T-helper 1 cell (primary cell): Measurements from ENCODE around the gene SLC43A3.
"Not testable (repeated sequence)": the region's sequence is repeated elsewhere in the genome, so short reads cannot be mapped to it uniquely, and the experiment has no call there.

Experiments used
- DNase-seq, 5 donors: peaks; one replicate each; pipeline ENCODE4 v3.0.0-alpha.2; 2012 to 2020

Gene SLC43A3

GRCh38 chr11:57377107-57377506 is 49.8 kb downstream of the SLC43A3 start:
- no peak for DNase-seq

GRCh38 chr11:57376095-57377090 is 50.5 kb downstream of the SLC43A3 start:
- no peak for DNase-seq

DNA sequence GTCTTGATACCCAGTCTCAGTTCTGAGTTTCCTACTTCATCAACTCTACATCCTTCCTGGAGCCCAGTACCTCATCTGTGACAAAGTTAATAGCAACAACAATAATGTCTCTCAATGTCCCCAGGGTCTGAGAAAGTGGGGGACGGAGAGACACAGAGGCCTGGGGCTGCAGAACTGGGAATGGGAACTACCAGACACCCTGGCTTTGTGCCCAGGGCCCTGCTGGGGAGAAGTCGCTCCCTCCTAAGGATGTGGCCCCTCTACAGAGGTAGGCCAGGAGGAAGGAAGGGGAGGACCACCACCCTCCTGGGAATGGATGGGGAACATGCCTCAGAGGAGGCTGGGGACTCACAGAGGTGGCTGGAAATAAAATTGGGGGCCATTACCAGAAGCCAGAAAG is 51.4 kb downstream of the SLC43A3 start:
- DNase-seq, result no peak

DNA sequence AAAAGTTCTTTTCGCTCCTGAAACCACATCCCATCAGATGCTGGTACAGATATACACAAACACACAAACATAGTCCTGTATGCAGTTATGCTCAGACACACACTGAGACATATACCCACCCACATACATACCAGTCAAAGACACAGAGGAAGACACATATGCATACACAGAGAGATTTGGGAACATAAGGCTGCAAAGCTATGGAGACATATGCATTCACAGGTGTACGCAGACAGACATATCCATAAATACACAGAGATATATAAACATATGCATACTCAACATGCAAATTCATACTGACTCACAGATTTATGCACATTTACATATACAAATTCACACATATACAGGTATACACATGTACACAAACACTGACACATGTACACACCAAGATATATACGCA is 52.0 kb downstream of the SLC43A3 start:
- no peak for DNase-seq

- no peak for DNase-seq
Observed at GRCh38 chr11:57373146-57373545, 53.8 kb downstream of the SLC43A3 start.

DNA sequence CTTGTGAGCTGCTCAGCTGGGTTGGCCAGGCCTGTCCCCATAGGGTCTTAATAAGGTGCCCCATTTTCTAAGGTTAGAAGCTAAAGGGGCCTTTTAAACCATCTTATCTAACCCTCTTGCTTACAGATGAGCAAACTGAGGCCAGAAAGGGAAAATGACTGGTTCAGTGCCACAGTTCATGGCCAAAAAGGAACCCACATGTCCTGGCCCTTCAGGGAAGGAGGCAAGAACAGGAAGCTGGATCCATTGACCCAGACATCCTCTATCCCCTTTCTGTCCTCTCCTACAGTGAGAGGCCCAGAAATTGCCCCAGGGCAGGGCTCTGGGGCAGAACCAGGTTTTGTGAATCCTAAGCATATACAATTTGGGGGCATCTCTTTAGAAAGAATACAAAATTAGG is 56.0 kb downstream of the SLC43A3 start:
- DNase-seq, result no peak

DNA sequence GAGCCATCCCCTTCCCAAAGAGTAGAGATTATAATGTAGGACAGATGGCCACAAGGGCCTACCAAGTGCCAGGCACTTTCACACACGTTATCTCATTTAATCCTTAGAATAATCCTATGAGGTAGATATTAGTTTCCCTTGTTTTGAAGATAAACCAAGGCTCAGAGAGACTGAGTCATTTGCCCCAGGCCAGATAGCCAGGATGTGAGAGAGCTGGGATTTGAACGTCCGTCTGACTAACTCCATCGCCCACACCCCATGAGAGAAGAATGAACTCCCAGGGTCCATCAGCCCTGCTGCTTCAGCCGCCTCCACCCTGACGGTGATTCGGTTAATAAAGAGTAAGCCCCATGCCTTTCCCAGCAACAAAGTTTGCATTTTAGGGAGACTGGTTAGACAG is 56.7 kb downstream of the SLC43A3 start:
- DNase-seq, result no peak

DNA sequence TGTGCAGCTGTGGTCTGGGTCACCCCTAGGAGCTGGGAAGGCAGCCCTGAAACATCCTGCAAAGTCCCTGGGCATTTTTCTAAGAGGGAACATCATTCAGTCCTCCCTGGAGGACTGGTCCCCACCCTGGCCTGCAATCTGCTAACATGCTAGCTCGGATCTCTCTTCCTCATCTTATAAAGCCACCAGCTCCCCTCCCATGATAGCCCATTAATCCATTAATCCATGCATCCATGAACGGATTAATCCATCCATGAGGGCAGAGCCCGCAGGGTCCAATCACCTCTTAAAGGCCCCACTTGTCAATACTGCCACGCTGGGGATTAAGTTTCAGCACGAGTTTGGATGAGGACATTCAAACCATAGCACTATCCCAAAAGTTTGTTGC is 58.1 kb downstream of the SLC43A3 start:
- DNase-seq, result no peak

DNA sequence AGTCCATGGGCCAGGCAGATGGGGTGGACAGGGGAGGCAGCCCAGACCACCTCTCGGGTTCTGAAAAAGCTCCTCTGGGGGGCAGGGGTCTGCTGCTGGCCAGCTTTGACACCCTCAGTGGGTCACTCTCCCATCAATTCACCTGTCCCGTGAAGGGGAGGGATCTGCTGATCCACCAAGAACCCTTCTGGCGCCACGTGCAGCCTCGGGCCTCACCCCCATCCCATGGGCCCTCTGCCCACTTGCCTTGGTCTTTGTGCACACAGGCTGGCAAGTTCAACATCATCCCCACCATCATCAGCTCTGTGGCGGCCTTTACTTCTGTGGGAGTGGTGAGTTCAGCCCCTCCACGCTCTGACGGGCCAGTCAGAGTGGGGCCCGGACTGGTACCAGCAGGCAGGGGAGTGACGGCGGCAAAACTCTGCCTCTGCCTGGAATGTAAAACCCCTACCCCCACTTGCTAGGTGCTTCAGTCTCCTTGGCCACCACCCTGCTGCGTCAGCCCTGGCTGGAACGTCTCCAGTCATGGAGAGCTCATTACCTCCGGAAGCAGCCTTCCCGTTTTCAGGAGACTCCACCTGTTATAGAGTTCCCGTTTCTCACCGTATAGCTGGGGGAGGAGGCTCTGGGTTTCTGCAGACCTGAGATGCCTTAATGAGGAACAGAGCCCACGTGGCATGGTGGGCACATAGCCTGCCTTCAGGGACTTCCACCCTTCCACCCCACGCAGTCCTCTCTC is 58.6 kb downstream of the SLC43A3 start:
- no peak for DNase-seq

GRCh38 chr11:57364851-57365660 is 61.9 kb downstream of the SLC43A3 start:
- DNase-seq, result no peak

DNA sequence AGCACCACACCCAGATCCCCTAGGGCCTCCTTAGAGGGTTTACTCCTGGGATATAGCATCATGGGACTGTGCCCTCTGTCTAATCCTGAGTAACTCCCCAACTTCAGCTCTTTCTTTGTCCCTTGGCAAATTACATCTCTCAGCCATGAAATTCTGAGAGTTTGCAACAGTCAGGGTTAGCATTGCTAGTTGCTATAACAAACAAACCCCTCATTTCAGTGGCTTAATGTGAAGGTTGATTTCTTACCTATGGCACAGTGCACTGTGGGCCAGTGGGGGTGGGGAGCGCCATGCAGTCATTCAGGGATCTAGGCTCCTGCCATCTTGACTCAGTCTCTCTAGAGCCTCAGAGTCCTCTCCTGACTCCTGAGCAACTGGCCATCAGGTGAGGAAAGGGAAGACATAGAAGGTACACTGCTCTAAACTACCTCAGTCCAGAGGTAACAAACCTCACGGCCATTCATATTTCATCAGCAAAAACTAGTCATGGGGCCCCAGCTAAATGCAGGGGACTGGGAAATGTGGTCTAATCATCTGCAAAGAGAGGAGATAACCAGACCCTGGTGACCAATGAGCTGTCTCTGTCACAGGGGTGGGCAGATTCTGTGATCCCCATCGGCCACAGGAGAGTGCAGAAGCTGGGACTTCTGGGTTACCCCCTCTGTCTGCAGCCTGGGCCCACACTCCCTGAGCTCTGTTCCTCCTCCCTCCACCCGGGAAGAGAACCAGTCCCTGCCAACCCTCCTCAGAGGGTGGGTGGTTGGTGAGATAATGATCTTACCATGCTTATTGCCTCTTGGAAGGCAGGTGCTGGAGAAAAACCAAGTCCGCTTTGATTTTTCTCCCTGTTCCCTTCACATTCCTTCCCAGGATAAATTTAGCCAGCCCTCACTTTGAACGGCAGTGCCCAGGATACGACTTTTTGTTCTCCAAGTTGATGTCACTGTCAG is 63.5 kb downstream of the SLC43A3 start:
- DNase-seq, result no peak

- no peak for DNase-seq
Observed at GRCh38 chr11:57361926-57362325, 65.0 kb downstream of the SLC43A3 start.

GRCh38 chr11:57361420-57361819 is 65.5 kb downstream of the SLC43A3 start:
- not testable (repeated sequence) for DNase-seq

DNA sequence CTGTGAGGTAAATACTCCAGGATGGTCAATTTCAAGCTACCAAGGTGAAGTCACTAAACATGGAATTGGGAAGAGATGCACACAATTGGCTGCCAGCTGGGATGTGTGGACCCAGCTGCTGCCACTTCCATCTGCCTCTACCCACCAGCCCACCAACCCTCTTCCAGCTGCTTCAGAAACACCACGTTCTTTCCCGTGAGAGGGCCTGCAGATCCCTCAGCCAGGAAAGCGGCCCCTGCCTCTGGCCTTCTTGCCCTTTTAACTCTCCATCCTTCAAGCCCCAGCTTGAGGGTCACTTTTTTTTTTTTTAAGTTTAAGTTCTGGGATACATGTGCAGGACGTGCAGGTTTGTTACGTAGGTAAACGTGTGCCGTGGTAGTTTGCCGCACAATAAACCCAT is 65.9 kb downstream of the SLC43A3 start:
- no peak for DNase-seq

DNA sequence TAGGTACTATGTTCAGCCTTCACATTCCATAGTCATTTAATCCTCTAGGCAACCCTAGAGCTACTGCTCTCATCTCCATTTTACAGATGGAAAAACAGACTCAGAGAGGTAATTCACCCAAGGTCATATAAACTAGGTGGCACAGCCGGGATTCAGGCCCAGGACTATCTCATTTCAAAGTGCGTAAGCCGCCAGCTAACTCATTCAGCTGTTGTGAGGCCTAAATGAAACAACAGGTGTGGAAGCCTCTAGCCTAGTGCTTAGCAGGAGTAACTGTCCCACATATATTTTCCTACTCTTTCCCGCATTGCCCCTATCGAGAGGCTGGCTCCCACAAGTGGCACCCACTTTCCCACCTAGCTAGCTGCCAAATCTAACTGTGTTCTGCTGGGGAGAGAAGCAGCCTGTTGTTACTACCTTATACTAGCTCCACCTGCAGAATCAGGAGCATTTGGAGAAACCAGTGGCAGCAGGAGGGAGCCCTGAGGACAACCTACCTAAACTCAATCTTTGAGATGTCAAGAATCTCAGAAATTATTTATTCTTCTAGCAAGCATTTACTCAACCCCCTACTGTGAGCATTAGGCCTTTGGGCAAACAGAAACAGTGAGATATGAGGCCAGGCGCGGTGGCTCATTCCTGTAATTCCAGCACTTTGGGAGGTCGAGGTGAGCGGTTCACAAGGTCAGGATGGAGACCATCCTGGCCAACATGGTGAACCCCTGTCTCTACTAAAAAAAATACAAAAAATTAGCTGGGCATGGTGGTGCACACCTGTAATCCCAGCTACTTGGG is 66.8 kb downstream of the SLC43A3 start:
- DNase-seq, result no peak

DNA sequence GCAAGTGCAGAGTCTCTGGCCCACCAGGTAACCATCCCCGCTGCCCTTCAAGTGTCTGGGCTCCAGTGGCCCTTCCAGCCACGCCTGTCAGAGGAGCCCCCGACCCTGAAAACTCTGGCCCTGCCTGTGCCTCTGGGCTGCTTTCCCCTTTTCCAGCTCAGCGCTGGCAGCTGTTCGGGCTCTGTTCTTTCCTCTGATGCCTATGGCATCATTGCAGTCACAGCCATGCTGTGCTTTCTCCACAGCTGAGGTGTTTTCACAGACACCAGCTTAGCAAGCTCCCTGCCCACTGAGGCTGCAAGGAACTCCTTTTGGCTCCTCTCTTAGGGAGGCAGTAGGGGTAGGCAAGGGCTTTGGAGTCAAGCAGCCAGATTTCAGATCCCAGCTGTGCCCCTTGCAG is 67.5 kb downstream of the SLC43A3 start:
- no peak for DNase-seq

DNA sequence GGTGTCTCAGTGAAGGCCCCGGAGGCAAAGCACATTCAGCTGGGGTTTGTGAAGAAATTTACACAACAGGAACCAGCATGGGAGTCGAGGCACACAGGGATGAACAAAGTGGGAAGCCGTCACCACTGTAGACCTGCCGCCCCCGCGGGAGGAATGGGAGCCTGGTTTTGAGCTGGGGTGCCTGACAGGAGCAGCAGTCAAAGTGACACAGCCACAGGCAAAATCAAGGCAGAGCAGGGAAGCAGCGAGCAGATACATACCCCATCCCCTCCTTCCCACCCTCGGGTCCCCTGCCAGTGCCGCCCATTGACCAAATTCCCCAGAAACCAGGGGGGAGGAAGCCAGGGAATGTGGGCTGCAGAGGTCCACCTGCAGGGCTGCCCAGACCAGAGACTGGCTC is 67.9 kb downstream of the SLC43A3 start:
- DNase-seq, result no peak

DNA sequence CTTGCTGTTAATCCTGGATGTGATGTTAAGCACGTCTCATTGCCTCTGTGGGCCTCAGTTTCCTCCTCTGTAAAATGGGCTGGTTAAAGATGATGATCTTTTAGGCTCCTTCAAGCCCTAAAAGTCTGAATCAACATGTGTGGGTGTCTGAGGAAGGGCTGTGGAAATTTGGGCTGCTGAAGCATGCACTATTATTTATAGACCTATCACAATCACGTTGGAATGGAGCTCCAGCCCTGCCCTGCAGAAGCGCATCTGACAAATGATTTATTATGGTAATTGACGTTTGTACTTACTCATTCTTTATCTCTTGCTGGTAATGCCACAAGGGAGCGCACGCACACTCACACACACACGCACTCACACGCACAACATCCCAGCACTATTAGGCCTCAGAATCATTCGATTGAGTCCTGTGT is 68.4 kb downstream of the SLC43A3 start:
- no peak for DNase-seq

DNA sequence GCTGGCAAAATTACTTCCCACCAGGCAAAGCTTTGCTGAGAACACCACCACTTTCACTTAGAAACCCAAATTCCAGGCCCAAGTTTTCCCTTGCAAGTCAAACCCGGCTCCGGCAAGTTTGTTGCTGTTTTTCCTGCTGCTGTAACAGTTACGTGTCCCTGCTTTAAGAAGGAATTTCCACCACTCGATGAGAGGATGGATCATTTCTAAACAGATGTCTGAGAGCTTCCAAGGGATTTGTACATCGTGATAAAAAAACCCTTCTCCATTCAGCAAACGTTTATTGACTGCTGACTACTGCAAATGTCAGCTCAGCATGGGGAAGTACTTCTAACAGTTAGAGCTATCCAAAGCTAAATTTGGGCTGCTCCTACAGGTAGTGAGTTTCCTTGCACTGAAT is 69.1 kb downstream of the SLC43A3 start:
- DNase-seq, result no peak

DNA sequence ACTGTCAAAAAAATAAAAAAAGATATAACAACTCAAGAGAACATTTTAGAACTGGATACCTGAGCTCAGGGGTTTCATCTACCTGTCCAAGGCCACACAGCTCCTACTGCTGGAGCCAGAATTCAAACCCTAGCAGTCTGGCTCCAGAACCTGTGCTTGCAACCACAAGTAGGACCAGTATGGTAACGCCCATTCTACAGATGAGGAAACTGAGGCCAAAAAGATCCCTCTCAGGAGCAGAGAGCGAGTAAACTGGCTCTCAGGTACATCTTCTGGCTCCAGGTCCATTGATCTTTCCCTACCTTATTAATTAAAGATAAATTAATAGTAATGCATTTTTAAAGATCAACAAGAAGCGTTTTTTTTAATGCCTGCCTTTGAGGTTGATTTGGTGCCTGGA is 69.6 kb downstream of the SLC43A3 start:
- DNase-seq, result no peak
